Endothelial cell of umbilical vein (primary cell): ENCODE data around the gene ADAMTS12. TPM values are rescaled to one million over a fixed set of nuclear protein-coding genes. Genes with fewer than 3 reads are reported as not detected.

ENCODE experiments used
- BruUV-seq: library from RNA; stranded (reverse); fragments of 400-500 nt; replicated peaks from 2 replicates; lab custom pipeline; 2021; lab: Mats Ljungman, UMichigan
- CTCF ChIA-PET: fragments of 300-600, 350-600 bp; sonication (Branson Sonifier 250); formaldehyde crosslinking; loops from one replicate; lab custom pipeline; 2021; ENCODE audit warnings: antibody characterized with exemption, inconsistent platforms; lab: Charles Lee
- POLR2A ChIA-PET: fragments of 300-600, 350-600 bp; sonication (Branson Sonifier 250); formaldehyde crosslinking; loops from one replicate; lab custom pipeline; 2021; ENCODE audit warnings: antibody characterized with exemption, inconsistent platforms; lab: Charles Lee
- DNase-seq: peaks from one replicate; pipeline ENCODE4 v3.0.0-alpha.2; 2011; ENCODE audit warnings: low read depth, low spot score
- FAIRE-seq: peaks from 2 replicates; lab custom pipeline; 2011; peaks lifted over from hg19 to GRCh38; lab: Jason Lieb, UNC
- H2AFZ ChIP-seq: 2 replicates; pipeline ENCODE4 v1.6.0; 2012; ENCODE audit warnings: low read depth, low read length, control low read depth, inconsistent platforms
- H3K27ac ChIP-seq: 2 replicates; pipeline ENCODE4 v1.5.1; 2011; ENCODE audit warnings: low read depth, mild to moderate bottlenecking, control low read depth, low read length, moderate library complexity; ENCODE audit not compliant: insufficient read depth
- H3K27me3 ChIP-seq, 2 experiments: 2 replicates each; pipeline versions ENCODE4 v1.6.0 to v1.6.1; 2011; ENCODE audit warnings: low read length in 2 of 2, mixed read lengths in 1 of 2; ENCODE audit not compliant: control insufficient read depth in 2 of 2, insufficient read depth in 2 of 2
- H3K36me3 ChIP-seq, 2 experiments: 2 replicates in 1 of 2; 3 replicates in 1 of 2; pipeline ENCODE4 v1.5.1; 2011; ENCODE audit warnings: low read length in 2 of 2, mild to moderate bottlenecking in 1 of 2, moderate library complexity in 1 of 2; ENCODE audit not compliant: control insufficient read depth in 2 of 2, insufficient read depth in 2 of 2; ENCODE audit errors: extremely low read depth in 1 of 2
- H3K4me1 ChIP-seq: 3 replicates; pipeline ENCODE4 v1.5.1; 2011; ENCODE audit warnings: mild to moderate bottlenecking, low read length; ENCODE audit not compliant: control insufficient read depth, insufficient read depth; ENCODE audit errors: extremely low read depth
- H3K4me2 ChIP-seq: 2 replicates; pipeline ENCODE4 v1.6.1; 2011; ENCODE audit warnings: low read length, control low read depth, mixed read lengths; ENCODE audit not compliant: insufficient read depth
- H3K4me3 ChIP-seq, 3 experiments: fragments of 200-600 bp in 1 of 3; sonication (generic), shearing (Covaris generic) in 1 of 3; replicated peaks in 1 of 3; 2 replicates each; pipeline ENCODE4 v1.5.1; 2011 to 2016; ENCODE audit warnings: control low read depth in 3 of 3, low read length in 3 of 3, mild to moderate bottlenecking in 2 of 3, inconsistent platforms in 1 of 3, low read depth in 1 of 3, moderate library complexity in 1 of 3; ENCODE audit not compliant: insufficient read depth in 1 of 3
- H3K79me2 ChIP-seq: 2 replicates; pipeline ENCODE4 v1.6.0; 2012; ENCODE audit warnings: low read length, inconsistent platforms; ENCODE audit not compliant: control insufficient read depth, insufficient read depth
- H3K9ac ChIP-seq: replicated peaks from 2 replicates; pipeline ENCODE3; 2011; ENCODE audit warnings: low read length, control low read depth; ENCODE audit not compliant: insufficient read depth; ENCODE audit errors: extremely low read depth
- H3K9me1 ChIP-seq: replicated peaks from 3 replicates; pipeline ENCODE4 v1.6.0; 2011; ENCODE audit warnings: mild to moderate bottlenecking, low read length; ENCODE audit not compliant: control insufficient read depth, insufficient read depth; ENCODE audit errors: extremely low read depth
- H3K9me3 ChIP-seq: replicated peaks from 2 replicates; pipeline ENCODE4 v1.5.1; 2012; ENCODE audit warnings: low read length, inconsistent platforms; ENCODE audit not compliant: control insufficient read depth, insufficient read depth
- H4K20me1 ChIP-seq: replicated peaks from 2 replicates; pipeline ENCODE3; 2011; ENCODE audit warnings: mild to moderate bottlenecking, low read length; ENCODE audit not compliant: control insufficient read depth, insufficient read depth; ENCODE audit errors: extremely low read depth
- EZH2 ChIP-seq: IDR thresholded peaks from 2 replicates; pipeline ENCODE4 v1.6.1; 2012; ENCODE audit warnings: borderline replicate concordance, low read depth, mild to moderate bottlenecking, moderate library complexity, low read length, inconsistent platforms; ENCODE audit not compliant: severe bottlenecking
- FOS ChIP-seq: IDR thresholded peaks from 2 replicates; pipeline ENCODE4 v1.6.1; 2011; ENCODE audit warnings: mild to moderate bottlenecking, low read length, moderate library complexity, borderline replicate concordance; ENCODE audit not compliant: insufficient read depth
- GATA2 ChIP-seq: IDR thresholded peaks from 2 replicates; pipeline ENCODE4 v1.7.0; 2011; ENCODE audit warnings: low read depth, mild to moderate bottlenecking, moderate library complexity, mixed read lengths, low read length; ENCODE audit not compliant: insufficient read length, insufficient read depth
- JUN ChIP-seq: IDR thresholded peaks from 2 replicates; pipeline ENCODE4 v1.6.1; 2011; ENCODE audit warnings: borderline replicate concordance, low read depth; ENCODE audit not compliant: insufficient read length, insufficient read depth
- MYC ChIP-seq: IDR thresholded peaks from one replicate; pipeline ENCODE4 v1.6.1; 2011; ENCODE audit warnings: mild to moderate bottlenecking, low read depth, low read length
- POLR2A ChIP-seq: IDR thresholded peaks from 2 replicates; pipeline ENCODE4 v1.6.1; 2012; ENCODE audit warnings: low read depth, mild to moderate bottlenecking, control low read depth, low read length
- POLR2AphosphoS5 ChIP-seq: IDR thresholded peaks from 2 replicates; pipeline ENCODE4 v1.6.1; 2012; ENCODE audit warnings: low read depth, mild to moderate bottlenecking, control low read depth, low read length, moderate library complexity; ENCODE audit not compliant: insufficient read depth
- dilution Hi-C: fragments of 300-500 bp; cut with MboI; formaldehyde crosslinking; loops from one replicate; pipeline ENCODE4 v1.15.0; 2019; ENCODE audit warnings: low sequenced_read_pairs; ENCODE audit not compliant: extremely low pct_ligation_motif_present
- intact Hi-C: fragments of 100-400 bp; cut with micrococcal nuclease; formaldehyde crosslinking; loops from one replicate; pipeline ENCODE4 v1.10.0; 2022
- polyA plus RNA-seq, 4 experiments: library from polyadenylated mRNA; depleted of rRNA in 3 of 4; stranded (reverse) in 3 of 4; unstranded in 1 of 4; fragments of >200 nt; gene quantifications; 2 replicates each; pipeline versions ENCODE4 v1.2.1 to v1.2.3, GENCODE V29; 2011 to 2012; ENCODE audit warnings: missing spikeins in 1 of 4
- total RNA-seq: library from RNA; stranded (reverse); gene quantifications from 2 replicates; pipeline ENCODE4 v1.2.3, GENCODE V29; 2021
- TF ChIP-seq, protein P1 (sequence below), 2 donors: IDR thresholded peaks; 1 replicate in 1 of 2; 2 replicates in 1 of 2; pipeline ENCODE4 v1.5.1; 2011; ENCODE audit warnings: low read length in 2 of 2, mild to moderate bottlenecking in 2 of 2, moderate library complexity in 2 of 2, control low read depth in 1 of 2, inconsistent platforms in 1 of 2, low read depth in 1 of 2; ENCODE audit not compliant: insufficient read depth in 1 of 2; ENCODE audit errors: extremely low read depth in 1 of 2
- TF ChIP-seq, protein P2 (sequence below): IDR thresholded peaks from 2 replicates; pipeline ENCODE4 v1.6.1; 2011; ENCODE audit not compliant: insufficient read depth, insufficient read length

The ADAMTS12 gene
- total and polyA plus RNA-seq, 2 donors (not counting 3 experiments of a cell fraction or from before 2014, with no cell fraction given) = 0.88 TPM; not detected in 1

DNA sequence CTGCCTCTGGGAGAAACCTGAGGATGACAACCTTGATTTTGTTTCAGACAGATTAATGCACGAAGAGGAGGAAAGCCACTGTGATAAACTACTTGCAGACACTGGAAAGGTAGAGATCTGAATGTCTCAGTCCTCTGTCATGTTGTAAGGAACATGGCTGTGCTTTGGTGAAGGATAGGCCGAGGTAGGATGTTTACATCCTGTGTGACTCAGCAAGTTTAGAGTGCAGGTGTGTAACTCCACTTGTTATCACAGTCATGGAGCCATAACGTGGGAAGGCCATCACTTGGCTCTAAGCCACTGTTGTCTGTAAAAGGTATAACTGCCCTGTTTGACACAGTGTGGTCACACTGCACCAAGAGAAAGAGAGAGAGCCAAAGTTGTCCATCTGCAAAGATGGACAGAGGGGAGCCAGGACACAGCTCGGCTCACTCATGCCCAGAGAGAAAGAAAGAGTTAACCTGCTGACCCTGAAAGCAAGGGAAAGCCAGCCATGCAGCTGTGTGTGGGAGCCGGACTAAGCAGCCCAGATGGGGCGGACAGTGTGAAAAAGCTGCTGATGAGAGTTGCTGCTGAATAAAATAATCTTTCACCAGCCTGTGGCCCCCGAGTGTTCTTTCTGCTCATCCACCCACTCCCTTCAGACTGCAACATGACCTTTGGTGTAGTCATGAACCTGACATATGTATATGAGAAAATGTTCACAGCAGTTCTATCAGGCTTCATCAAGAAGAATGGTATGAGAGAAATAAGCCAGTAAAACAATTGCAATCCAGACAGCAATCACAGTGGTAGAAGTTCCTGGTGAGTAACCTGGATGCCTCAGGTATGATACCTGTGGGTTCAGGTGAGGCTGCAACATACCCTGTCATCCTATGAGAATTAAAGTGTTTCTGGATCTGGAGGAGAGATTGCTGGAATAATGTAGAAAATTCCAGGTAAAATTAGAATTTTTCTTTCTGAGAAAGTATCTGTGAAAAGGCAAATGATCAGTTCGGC, 335.2 kb downstream of the ADAMTS12 start:
- Histone ChIP-seq H3K4me1 (no peaks in the 10 kb centered on the region), H2AFZ (no peak overlapping the region), H3K27ac (no peak overlapping the region), H3K9ac (no peak overlapping the region), H3K27me3 (peaks cover 0 to 2% of the 10 kb centered on the region in 2 experiments), H3K9me3 (no peaks in the 10 kb centered on the region), H3K4me2 (no peak overlapping the region), H3K79me2 (no peaks in the 10 kb centered on the region), H3K36me3 (no peaks in the 10 kb centered on the region), H3K9me1 (no peaks in the 10 kb centered on the region), H3K4me3 (no peak overlapping the region), H4K20me1 (no peaks in the 10 kb centered on the region)
- intact Hi-C loops (no loop called here), dilution Hi-C loops (no loop called here)
- ChIA-PET POLR2A (no interaction called here), CTCF (interaction anchor here (0.8 kb wide), 1 partner anchor 413 kb away, joined by 3 read pairs; no protein-coding TSS in a partner anchor)
- DNase-seq (no peak), FAIRE-seq (no peak)
- TF ChIP-seq FOS (no peak), EZH2 (no peak), JUN (no peak), POLR2AphosphoS5 (no peak), POLR2A (no peak), MYC (no peak), GATA2 (no peak)
- TF ChIP-seq, protein P1, sequence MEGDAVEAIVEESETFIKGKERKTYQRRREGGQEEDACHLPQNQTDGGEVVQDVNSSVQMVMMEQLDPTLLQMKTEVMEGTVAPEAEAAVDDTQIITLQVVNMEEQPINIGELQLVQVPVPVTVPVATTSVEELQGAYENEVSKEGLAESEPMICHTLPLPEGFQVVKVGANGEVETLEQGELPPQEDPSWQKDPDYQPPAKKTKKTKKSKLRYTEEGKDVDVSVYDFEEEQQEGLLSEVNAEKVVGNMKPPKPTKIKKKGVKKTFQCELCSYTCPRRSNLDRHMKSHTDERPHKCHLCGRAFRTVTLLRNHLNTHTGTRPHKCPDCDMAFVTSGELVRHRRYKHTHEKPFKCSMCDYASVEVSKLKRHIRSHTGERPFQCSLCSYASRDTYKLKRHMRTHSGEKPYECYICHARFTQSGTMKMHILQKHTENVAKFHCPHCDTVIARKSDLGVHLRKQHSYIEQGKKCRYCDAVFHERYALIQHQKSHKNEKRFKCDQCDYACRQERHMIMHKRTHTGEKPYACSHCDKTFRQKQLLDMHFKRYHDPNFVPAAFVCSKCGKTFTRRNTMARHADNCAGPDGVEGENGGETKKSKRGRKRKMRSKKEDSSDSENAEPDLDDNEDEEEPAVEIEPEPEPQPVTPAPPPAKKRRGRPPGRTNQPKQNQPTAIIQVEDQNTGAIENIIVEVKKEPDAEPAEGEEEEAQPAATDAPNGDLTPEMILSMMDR (IDR thresholded peaks at IDR 0.05; ENCODE audit: extremely low read depth in 1 of 2, insufficient read depth in 1 of 2, low read depth in 1 of 2, low read length in 2 of 2) = no peak
- TF ChIP-seq, protein P2, sequence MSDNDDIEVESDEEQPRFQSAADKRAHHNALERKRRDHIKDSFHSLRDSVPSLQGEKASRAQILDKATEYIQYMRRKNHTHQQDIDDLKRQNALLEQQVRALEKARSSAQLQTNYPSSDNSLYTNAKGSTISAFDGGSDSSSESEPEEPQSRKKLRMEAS = no peak
- no TSS peak for BruUV-seq
